Smooth muscle cell (in vitro differentiated cells): Measurements from ENCODE around the gene CDYL. TPM values are rescaled to one million over a fixed set of nuclear protein-coding genes. Genes with fewer than 3 reads are reported as not detected.

Experiments
- DNase-seq: peaks from one replicate; lab custom pipeline; 2025; ENCODE audit not compliant: unreplicated experiment; lab: John Stamatoyannopoulos, UW
- H2AFZ ChIP-seq: fragments of 200-600 bp; sonication (generic); 2 replicates; pipeline ENCODE4 v1.6.0; 2016; ENCODE audit warnings: antibody characterized with exemption, low read depth, mild to moderate bottlenecking
- H3F3A ChIP-seq: fragments of 200-600 bp; sonication (generic); 2 replicates; pipeline ENCODE4 v1.6.0; 2017; ENCODE audit warnings: antibody characterized with exemption, low read depth
- H3K27ac ChIP-seq: fragments of 200-600 bp; sonication (generic); 2 replicates; pipeline ENCODE4 v1.5.1; 2016; ENCODE audit warnings: low read depth, mild to moderate bottlenecking
- H3K27me3 ChIP-seq: fragments of 200-600 bp; sonication (generic); 2 replicates; pipeline ENCODE4 v1.6.1; 2016; ENCODE audit warnings: low read depth, mild to moderate bottlenecking
- H3K36me3 ChIP-seq: fragments of 200-600 bp; sonication (generic); 2 replicates; pipeline ENCODE4 v1.5.1; 2016; ENCODE audit warnings: low read depth
- H3K4me1 ChIP-seq: fragments of 200-600 bp; sonication (generic); 2 replicates; pipeline ENCODE4 v1.5.1; 2016; ENCODE audit warnings: low read depth
- H3K4me2 ChIP-seq: fragments of 200-600 bp; sonication (generic); 2 replicates; pipeline ENCODE4 v1.6.0; 2016; ENCODE audit warnings: mild to moderate bottlenecking
- H3K4me3 ChIP-seq: fragments of 200-600 bp; sonication (generic); 2 replicates; pipeline ENCODE4 v1.5.1; 2016; ENCODE audit warnings: mild to moderate bottlenecking
- H3K79me2 ChIP-seq: fragments of 200-600 bp; sonication (generic); 2 replicates; pipeline ENCODE4 v1.6.0; 2016; ENCODE audit warnings: low read depth, mild to moderate bottlenecking
- H3K9ac ChIP-seq: fragments of 200-600 bp; sonication (generic); 2 replicates; pipeline ENCODE4 v1.6.0; 2016; ENCODE audit warnings: low read depth
- H3K9me3 ChIP-seq: fragments of 200-600 bp; sonication (generic); replicated peaks from 2 replicates; pipeline ENCODE4 v1.5.1; 2016; ENCODE audit warnings: low read depth
- H4K20me1 ChIP-seq: fragments of 200-600 bp; sonication (generic); 2 replicates; pipeline ENCODE4 v1.6.0; 2016; ENCODE audit warnings: low read depth
- WGBS: methylation state at CpG from one replicate; pipeline ENCODE4 v1.1.7; 2016; ENCODE audit warnings: low lambda C conversion rate; 5-methylcytosine and 5-hydroxymethylcytosine counted together
- polyA plus RNA-seq: library from polyadenylated mRNA; unstranded; fragments of >200 nt; fragmentation: Nextera tagmentation; extraction: Ambion mirVana; gene quantifications from 2 replicates; pipeline ENCODE4 v1.2.1, GENCODE V29; 2016
- total RNA-seq: library from RNA; depleted of rRNA; stranded (reverse); fragments of >200 nt; gene quantifications from 2 replicates; pipeline ENCODE4 v1.2.3, GENCODE V29; 2014
- TF ChIP-seq, protein P1 (sequence below): fragments of 200-600 bp; sonication (generic); IDR thresholded peaks from 2 replicates; pipeline ENCODE4 v1.5.1; 2017; ENCODE audit warnings: borderline replicate concordance, mild to moderate bottlenecking, antibody characterized with exemption; ENCODE audit not compliant: insufficient read depth, poor library complexity, severe bottlenecking

CDYL gene
- total and polyA plus RNA-seq, 2 experiments from 2014 or later, result 28.7 to 34.5 TPM

DNA sequence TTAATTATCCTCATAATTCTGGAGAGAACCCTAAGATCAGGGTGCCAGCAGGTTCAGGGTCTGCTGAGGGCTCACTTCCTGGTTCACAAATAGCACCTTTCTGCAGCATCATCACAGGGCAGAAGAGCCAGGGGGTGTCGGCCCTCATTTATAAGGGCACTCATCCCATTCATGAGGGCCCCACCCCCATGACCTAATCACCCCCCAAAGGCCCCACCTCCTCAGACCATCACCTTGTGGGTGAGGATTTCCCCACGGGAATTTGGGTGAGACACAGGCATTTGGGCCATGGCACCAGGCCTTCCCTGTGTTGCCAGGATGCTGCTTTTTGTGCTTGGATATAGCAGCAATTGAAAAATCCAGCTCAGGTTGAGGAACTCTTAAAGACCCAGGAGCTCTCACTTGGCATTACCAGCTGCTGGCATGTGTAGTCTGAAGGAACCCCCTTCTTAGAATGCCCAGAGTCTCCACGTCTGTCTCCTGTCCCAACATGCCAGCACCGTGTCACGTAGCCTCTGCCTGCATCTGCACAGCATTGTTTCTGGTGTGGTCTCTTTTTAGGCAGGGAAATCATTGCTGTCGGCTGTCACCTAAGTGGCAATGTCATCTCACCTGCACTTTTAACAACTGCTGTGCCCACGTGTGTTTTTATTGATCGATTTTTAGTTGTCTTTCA, 156.2 kb downstream of the CDYL start:
- Histone ChIP-seq H3K27me3 (no peaks in the 10 kb centered on the region), H3K79me2 (peaks cover 77% of the 10 kb centered on the region), H3K4me3 (no peak overlapping the region), H3K36me3 (no peaks in the 10 kb centered on the region), H3F3A (peaks cover 22% of the 10 kb centered on the region), H3K27ac (peak overlapping the region; percentile 72), H3K9ac (peak overlapping the region; percentile 51), H3K9me3 (no peaks in the 10 kb centered on the region), H2AFZ (no peak overlapping the region), H3K4me2 (no peak overlapping the region), H3K4me1 (peaks cover 22% of the 10 kb centered on the region), H4K20me1 (peaks cover 99% of the 10 kb centered on the region)
- WGBS, result 86% methylated on average over 8 of the region's 8 CpGs
- no peak for DNase-seq
- TF ChIP-seq, protein P1, sequence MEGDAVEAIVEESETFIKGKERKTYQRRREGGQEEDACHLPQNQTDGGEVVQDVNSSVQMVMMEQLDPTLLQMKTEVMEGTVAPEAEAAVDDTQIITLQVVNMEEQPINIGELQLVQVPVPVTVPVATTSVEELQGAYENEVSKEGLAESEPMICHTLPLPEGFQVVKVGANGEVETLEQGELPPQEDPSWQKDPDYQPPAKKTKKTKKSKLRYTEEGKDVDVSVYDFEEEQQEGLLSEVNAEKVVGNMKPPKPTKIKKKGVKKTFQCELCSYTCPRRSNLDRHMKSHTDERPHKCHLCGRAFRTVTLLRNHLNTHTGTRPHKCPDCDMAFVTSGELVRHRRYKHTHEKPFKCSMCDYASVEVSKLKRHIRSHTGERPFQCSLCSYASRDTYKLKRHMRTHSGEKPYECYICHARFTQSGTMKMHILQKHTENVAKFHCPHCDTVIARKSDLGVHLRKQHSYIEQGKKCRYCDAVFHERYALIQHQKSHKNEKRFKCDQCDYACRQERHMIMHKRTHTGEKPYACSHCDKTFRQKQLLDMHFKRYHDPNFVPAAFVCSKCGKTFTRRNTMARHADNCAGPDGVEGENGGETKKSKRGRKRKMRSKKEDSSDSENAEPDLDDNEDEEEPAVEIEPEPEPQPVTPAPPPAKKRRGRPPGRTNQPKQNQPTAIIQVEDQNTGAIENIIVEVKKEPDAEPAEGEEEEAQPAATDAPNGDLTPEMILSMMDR, result no peak

- no peak overlapping the region for H3K4me3 ChIP-seq
- H4K20me1 ChIP-seq, result peaks cover 85% of the 10 kb centered on the region
- TF ChIP-seq, protein P1, result no peak
- H3K4me1 ChIP-seq, result no peaks in the 10 kb centered on the region
- H3K4me2 ChIP-seq, result no peak overlapping the region
- peaks cover 73% of the 10 kb centered on the region for H3K79me2 ChIP-seq
- no peak overlapping the region for H2AFZ ChIP-seq
- DNase-seq, result no peak
- H3K36me3 ChIP-seq, result no peaks in the 10 kb centered on the region
- WGBS, result 88% methylated on average over 10 of the region's 10 CpGs
- H3F3A ChIP-seq, result peaks cover 11% of the 10 kb centered on the region
- H3K9me3 ChIP-seq, result no peaks in the 10 kb centered on the region
- no peak overlapping the region for H3K27ac ChIP-seq
- H3K27me3 ChIP-seq, result no peaks in the 10 kb centered on the region
- no peak overlapping the region for H3K9ac ChIP-seq
Observed at GRCh38 chr6:4935486-4935885, 159.3 kb downstream of the CDYL start.

DNA sequence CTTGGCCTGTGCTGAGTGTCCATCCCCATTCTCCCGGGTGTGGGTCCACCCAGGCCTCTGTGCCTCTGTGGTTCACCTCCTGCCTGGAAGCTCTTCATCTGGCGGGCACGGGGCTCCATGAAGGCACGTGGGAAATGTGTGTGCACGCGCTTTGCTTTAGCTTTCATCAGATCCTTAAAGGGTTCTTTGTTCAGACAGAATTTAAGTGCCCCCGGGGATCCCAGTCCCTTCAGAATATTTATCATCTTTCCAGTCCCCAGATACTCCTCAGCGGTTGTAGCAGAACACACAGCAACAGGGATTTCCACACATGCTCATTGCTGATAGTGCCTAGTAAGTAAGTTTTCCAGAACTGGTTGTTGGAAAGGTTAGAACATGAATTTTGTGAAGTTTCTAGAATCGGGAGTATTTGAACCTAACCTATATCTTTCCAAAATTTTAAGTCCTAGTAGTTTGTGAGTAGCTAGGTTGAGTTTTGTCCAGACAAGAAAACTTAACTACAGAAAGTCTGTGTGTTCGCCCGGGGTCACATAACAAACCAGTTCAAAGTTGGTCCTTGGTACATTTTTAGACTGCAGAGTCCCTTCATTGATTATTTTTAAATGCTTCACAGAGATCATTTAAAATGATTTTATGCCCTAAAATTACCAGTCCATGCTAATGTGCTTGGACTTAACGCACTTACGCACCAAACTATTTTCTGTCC, 159.9 kb downstream of the CDYL start:
- no peaks in the 10 kb centered on the region for H3K27me3 ChIP-seq
- no peak for DNase-seq
- no peaks in the 10 kb centered on the region for H3K36me3 ChIP-seq
- peaks cover 2% of the 10 kb centered on the region for H3K4me1 ChIP-seq
- H3K4me2 ChIP-seq, result peak overlapping the region; percentile 23
- peaks cover 66% of the 10 kb centered on the region for H3K79me2 ChIP-seq
- TF ChIP-seq, protein P1, result no peak
- H4K20me1 ChIP-seq, result peaks cover 84% of the 10 kb centered on the region
- 63% methylated on average over 13 of the region's 13 CpGs for WGBS
- H3F3A ChIP-seq, result peaks cover 12% of the 10 kb centered on the region
- H2AFZ ChIP-seq, result no peak overlapping the region
- no peak overlapping the region for H3K4me3 ChIP-seq
- H3K9me3 ChIP-seq, result no peaks in the 10 kb centered on the region
- H3K9ac ChIP-seq, result no peak overlapping the region
- H3K27ac ChIP-seq, result no peak overlapping the region

DNA sequence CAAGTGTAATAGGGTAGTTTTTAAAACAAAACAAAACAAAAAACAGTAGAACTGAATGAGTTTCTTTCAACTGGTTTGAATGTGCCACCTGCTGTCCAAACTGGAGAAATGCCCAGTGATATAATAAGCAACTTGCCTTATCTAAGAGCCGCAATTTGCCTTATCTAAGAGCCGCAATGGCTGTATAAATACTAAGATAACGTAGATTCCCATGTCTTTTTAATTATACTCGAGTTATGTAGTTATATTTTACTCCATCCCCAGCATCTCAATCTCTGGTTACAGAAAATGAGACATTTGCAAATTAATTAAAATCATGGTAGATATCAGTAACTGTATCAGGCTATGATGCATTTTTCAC, 160.5 kb downstream of the CDYL start:
- Histone ChIP-seq H3K4me2 (peak overlapping the region; percentile 15), H3K4me1 (peaks cover 8% of the 10 kb centered on the region), H3K36me3 (no peaks in the 10 kb centered on the region), H3K9ac (no peak overlapping the region), H3F3A (peaks cover 12% of the 10 kb centered on the region), H2AFZ (no peak overlapping the region), H3K27ac (no peak overlapping the region), H3K79me2 (peaks cover 61% of the 10 kb centered on the region), H3K27me3 (no peaks in the 10 kb centered on the region), H4K20me1 (peaks cover 84% of the 10 kb centered on the region), H3K9me3 (no peaks in the 10 kb centered on the region), H3K4me3 (no peak overlapping the region)
- no peak for DNase-seq
- TF ChIP-seq, protein P1, result peak; percentile 66
- WGBS, result 26% methylated on average over 4 of the region's 4 CpGs
